ENCODE data around the gene FHOD3. TPM values are rescaled to one million over a fixed set of nuclear protein-coding genes. Genes with fewer than 3 reads are reported as not detected.
"Not testable (repeated sequence)": the region's sequence is repeated elsewhere in the genome, so short reads cannot be mapped to it uniquely, and the experiment has no call there.

The FHOD3 gene
- total RNA-seq, 1 donor, result not detected

DNA sequence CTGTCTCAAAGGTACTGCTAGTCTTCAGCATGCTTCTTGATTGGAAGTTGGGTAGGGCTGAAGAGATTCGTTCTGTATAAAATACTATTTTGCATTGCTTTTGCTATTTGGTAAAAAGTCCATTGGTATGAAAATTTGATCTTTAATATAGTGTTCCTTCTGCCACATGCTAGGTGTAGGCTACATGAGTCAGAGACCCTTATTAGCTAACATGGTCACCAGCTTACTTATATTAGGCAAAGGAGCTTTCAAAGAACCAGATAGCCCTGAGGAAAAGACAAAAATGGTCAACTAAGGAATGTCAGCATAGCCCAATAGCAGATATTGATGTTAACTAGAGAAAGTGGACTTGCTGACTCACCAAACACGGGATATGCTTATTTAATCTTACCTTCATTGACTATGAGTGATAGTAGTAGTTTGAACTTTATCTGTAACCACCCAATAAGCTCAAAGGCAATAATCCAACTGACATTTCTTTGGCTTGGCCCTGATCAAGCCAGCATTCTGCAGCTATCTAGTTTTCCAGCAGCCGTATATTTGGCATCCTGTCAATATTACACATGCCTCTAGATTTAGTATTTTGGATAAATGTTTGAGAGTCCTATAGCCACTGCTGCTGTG is 421.3 kb downstream of the FHOD3 start:
- DNase-seq (ENCODE audit: low read depth in 2 of 3, low spot score in 2 of 3), result no peak

DNA sequence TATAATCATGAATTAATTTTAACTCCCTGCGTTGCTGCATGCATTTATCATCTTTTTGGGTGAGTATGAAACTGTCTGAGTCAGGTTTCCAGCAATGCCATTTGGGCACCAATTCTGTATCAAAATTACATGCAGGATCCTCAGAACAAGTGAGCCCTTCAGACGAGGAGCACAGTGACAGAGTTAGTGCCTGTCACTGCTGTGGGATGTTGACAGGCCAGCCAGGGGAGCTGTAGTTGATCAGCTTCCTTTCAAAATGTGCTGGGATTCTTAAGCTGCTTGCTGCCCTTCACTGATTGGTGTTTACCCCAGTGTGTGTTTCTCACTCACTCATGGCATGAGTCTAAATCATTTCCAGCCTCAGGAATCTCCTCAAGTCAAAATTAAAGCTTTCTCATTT is 422.1 kb downstream of the FHOD3 start:
- no peak for DNase-seq (ENCODE audit: low read depth in 2 of 3, low spot score in 2 of 3)

DNA sequence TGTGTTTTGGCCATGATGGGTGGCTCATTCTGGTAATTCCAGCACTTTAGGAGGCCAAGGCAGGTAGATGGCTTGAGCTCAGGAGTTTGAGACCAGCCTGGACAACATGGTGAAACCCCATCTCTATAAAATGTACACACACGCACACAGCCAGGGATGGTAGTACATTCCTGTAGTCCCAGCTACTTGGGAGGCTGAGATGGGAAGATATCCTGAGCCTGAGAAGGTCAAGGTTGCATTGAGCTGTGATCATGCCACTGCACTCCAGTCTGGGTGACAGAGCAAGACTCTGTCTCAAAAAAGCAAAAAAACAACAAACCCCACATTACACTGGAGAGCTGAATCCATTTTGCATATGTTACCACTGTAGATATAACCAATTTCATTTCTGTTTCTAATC is 423.8 kb downstream of the FHOD3 start:
- not testable (repeated sequence) for DNase-seq (ENCODE audit: low read depth in 2 of 3, low spot score in 2 of 3)

DNA sequence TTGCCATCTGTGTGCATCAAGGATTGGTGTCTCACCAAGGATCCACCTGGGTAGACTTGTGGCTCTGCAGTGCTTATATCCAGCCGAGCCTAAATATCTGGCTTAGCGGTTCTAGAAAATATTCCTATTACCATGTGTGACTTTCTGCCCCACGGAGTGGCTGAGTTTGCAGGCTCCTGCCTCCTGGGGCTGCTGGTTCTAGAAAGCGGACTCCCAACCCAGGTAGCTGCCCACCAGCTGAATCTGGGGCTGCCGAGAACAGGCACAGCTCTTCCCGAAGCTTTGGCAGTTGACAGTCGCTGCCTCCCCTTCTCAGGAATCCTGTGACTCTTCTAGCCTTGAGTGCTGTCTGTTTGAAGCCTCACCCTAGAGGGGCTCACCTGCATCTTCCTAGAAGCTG is 426.7 kb downstream of the FHOD3 start:
- no peak for DNase-seq (ENCODE audit: low read depth in 2 of 3, low spot score in 2 of 3)

DNA sequence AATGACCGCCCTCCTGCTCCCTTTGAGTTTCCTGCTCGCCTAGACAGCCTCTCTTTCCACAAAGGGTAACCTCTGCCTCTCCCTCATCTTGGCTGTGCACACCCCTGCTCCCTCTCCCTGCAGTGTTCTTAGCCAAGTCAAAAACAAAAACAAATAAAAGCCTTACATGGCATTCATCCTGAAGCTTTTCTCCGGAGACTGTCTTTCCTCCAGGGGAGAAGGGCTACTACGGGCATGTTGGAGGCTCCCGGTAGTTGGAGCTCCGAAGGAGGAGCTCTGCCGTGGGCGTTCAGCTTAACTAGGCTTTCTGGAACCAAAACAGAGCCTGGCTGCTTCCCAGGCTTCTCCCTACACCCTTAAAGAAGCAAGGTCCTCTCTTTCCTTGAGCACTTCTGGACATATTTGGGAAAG is 427.1 kb downstream of the FHOD3 start:
- no peak for DNase-seq (ENCODE audit: low read depth in 2 of 3, low spot score in 2 of 3)

DNA sequence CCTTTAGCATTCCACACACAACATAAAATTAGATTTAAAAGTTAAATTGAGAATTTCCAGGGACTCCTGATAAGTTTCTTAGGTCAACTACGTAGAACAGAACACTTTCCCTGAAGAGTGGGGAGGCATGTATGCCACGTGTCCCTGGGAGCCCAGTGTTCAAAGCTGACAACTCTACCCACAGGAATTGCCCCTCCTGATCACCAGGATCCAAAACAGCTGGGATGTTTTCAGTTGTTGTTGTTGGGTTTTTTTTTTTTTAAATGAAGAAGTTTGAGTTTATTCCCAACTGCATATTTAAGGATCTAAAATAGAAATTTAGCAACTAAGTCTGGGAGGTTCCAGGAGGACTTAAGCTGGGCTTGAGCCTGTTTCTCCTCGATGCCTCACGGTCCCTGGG is 430.8 kb downstream of the FHOD3 start:
- no peak for DNase-seq (ENCODE audit: low read depth in 2 of 3, low spot score in 2 of 3)

DNA sequence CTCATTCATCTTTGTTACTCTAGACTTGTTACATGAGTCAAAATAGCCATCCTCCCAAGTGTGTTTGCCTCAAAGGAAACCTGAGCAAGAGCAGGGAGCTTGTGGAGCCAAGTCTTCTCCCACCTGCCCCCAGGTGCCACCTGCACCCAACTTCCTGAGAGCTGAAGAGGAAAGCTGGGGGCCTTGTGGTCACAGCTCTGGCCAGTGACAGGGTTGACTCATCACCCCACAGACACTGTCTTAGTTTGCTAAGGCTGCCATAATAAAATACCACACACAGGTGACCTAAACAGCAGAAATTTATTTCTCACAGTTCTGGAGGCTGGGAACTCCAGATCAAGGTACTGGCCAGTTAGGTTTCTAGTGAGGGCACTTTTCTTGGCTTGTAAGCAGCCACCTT is 431.7 kb downstream of the FHOD3 start:
- DNase-seq (ENCODE audit: low read depth in 2 of 3, low spot score in 2 of 3), result no peak

DNA sequence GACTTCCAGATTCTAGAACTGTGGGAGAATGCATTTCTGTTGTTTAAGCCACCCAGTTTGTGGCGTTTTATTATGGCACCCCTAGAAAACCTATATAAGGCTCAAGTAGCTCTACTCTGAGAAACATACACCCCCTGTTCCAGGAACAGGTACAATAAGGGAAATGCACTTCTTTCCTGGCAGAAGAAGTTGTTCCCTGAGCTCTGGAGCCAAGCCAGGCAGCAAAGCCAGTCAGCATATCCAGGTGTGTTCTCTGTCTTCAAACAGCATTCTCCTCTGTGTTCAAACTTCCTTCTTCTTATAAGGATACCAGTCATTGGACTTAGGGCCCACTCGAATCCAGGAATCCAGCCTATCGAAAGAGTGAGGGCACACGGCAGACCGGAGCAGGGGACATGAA is 434.8 kb downstream of the FHOD3 start:
- DNase-seq (ENCODE audit: low read depth in 2 of 3, low spot score in 2 of 3), result no peak

DNA sequence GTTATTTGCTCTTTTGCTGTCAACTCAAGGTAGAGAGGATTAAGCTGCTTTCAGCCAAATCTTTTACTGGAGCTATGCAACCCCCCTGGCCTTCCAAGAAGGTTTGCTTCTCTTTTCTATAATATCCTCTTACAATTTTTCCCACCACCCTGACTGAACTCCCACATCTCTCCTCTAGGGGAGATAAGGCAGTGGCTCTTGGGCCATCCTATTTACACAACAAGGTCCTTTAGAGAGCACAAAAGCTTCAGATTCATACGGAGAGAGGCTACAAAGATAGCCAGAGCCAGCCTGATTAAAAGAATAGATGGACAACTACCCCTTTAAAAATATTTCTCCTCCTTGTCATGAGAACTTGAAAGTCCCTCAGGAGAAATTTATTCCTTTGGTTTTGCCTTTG is 435.6 kb downstream of the FHOD3 start:
- DNase-seq (ENCODE audit: low read depth in 2 of 3, low spot score in 2 of 3), result no peak

DNA sequence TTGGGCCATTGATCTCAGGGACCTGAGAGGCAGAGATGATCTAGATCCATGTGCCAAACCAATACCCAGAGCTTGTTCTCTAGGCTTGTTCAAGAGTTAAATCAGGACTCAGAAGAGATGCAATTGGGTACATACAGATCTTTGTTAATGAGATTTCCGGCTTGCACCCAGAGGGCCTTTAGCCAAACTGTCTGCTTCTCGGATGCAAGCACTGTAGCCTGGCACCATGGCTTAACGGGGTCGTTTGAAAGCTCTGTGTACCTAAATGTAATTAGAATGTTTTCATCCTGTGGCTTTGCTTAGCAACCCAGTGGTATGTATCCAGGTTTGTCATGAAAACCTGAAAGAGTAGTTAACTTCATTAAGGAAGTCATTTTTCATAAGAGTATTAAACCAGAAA is 437.1 kb downstream of the FHOD3 start:
- no peak for DNase-seq (ENCODE audit: low read depth in 2 of 3, low spot score in 2 of 3)

DNA sequence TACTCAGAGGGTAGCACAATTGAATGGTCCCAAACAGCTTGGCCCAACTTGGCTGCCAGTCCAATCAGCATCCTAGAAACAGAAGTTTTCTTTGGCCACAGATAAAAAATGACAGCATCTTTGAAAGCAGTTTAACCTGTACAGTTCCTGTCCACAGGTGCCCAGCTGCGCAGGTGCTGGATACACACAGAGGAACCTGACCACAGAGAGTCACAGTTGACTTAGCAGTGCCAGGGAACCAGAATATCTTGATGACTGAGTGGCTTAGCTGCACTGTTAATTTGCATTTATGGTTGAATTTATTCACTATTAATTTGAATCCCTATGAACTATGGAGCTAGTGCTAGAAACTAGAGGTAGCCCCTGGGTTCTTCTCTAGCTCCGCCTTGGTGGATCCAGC is 437.6 kb downstream of the FHOD3 start:
- no peak for DNase-seq (ENCODE audit: low read depth in 2 of 3, low spot score in 2 of 3)

DNA sequence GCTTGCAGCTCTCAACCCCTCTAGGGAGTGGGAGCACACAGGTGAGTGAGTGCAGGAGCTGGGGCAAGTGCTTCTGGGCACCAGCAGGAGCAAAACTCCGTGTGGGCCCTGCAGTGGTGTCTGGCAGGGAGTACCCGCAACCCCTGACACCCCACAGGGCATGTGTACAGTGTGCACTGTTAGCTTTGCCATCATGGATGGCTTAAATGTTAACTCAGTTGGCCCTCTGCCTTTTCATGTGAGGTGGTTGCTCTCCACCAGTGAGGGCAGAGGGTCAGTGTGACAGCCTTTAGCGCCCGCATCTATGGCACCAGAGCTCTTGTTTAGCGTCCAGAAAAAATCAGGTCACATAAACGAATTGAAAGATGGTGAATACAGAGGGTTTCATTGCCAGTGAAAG is 438.6 kb downstream of the FHOD3 start:
- no peak for DNase-seq (ENCODE audit: low read depth in 2 of 3, low spot score in 2 of 3)

DNA sequence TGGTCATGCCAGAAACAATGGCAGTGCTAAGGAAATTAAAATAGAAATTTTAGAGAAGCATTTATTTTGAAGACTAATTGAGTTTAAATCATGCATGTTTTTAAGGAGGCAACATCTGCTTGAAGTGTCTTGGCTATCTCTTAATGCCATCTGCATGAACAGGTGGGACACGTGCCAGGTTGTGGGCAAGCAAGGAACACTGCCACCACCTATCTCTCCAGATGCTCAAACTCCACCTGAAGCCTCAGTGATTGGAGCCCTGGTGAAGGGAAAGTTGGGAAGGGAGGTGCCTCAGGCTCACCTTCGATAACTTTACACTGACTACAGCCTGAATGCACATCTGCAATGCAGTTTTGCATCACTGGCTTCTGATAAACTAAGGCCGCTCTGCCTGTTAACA is 439.8 kb downstream of the FHOD3 start:
- DNase-seq (ENCODE audit: low read depth in 2 of 3, low spot score in 2 of 3), result no peak

DNA sequence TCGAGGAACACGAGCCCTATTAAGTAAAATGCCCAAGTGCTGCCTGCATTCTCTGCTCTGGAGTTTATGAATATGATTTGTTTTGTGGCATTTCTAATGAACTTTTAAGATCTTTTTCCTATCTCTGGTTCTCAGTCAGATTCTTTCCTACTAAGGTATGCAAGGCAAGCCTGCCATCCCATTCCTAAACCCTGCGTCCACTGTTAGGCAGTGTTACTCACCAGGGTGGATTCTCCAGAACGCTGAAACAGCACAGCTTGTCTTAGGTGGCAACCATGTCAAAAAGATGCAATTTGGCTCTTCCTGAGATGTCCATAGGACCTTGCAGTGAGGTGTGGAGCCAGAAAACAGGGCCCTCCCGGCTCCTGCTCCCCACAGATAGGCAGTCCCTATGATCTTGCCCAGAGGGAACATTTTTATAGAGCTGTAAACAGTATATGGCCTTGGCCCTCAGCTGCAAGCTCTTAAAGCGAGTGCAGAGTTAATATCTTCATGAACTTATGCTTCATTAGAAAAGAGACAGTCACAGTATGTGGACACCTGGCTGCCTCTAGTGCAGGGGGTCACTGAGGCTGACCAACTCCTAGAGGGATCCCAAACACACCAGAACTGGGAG is 446.9 kb downstream of the FHOD3 start:
- DNase-seq (ENCODE audit: low read depth in 2 of 3, low spot score in 2 of 3), result no peak

DNA sequence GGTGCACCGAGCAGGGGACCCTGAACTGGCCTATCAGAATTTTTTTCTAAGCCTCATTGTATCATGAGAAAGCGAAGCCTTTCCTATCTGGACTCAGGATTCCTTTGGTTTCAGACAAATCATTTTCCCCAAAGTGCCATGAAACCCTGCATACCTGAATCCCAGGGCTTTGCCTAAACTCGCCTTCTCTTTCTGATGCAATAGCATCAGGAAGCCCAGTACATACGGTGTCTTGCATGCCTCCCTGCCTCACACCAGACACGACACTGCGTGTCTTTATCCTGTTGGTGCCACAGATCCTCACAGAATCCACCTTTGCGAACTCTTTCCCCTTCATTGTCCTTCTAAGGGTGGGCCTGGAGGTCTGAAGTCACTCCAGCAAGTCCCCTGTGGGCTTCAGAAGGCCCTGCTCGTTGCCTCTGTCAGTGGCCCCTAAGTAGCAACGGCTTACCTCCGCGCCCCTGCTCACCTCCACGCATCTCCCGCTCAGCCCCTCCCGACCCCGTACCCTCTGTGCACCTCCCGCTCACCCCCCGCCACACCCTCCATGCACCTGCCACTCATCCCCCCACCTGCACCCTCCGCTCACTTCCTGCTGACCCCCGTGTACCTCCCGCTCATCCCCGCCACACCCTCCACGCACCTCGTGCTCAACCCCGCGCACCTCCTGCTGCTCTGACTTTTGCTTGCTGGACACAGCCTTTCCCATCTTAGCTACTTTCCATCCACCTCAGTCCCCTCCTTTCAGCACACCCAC is 447.9 kb downstream of the FHOD3 start:
- DNase-seq (ENCODE audit: low read depth in 2 of 3, low spot score in 2 of 3), result no peak

DNA sequence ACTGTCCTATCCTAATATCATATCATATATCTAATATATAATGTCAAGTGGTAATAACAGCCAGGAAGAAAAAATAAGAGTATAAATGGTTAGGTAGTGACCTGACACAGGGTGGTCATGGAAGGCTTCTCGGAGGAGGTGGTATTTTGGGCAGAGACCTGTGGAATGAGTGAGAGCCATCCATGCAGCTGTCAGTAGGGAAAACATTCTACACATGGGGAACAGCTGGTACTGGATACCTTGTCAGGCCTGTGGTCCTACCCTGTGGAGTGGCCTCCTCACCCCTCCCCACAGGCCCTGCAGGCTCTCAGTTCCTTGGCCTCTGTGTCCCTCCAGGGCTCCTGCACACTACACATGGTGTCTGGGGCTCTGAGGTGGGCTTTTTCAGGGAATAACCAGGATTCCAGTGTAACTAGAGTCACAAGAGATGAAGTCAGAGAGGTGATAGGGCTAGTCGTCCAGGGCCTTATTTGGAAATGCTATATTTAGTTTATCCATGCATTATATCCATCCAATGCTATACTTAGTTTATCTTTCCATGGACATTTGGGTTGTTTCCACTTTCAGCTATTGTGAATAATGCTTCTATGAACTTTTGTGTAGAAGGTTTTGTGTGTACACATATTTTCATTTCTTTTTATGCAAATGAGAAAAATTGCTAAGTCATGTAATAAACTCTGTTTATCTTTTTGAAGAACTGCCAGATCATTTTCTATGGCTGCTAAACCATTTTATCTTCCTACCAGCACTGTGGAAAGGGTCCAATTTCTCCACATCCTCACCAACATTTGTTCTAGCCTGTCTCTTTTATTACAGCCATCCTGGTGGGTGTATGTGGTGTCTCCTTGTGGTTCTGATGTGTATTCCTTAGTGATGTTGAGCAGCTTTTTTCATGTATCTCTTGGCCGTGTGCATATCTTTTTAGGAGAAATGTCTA is 455.7 kb downstream of the FHOD3 start:
- peak in 2 of 3 donors; percentile 7 to 36 for DNase-seq (ENCODE audit: low read depth in 2 of 3, low spot score in 2 of 3)

DNA sequence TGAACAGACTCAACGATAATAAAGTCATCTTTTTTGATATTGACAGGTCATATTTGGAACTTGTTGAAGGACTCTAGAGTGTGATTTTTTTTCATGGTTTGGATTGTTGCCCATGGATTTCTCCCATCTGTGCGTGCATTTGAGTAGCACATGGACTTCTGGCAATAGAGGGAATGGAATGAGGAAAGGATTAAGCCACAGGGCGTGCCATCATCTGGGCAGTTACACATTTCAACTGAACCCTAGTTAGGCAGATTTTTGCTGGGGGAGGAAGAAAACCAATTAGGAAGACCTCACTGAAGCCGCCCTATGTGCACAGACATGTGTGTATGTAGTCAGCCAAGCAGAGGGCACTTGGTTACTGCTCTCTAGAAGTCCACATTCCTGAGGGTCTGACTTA is 458.7 kb downstream of the FHOD3 start:
- no peak for DNase-seq (ENCODE audit: low read depth in 2 of 3, low spot score in 2 of 3)

DNA sequence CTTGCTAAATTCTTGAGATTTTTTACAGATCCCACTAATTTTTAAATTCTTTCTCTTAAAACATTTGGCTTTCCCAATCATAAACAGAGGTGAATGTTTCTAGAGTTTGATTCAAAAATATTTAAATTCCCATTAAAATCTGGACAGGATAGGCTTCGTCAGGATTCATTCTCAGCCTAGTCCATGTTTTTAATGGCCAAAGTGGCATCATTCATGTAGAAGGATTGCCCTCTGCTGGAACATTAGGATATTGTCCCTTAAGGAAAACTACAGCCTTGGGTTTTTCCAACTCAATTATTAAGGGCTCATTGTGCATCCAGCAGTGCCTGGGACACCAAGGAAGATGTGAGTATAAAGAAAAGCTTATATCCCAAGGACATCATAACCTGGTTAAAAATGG is 459.6 kb downstream of the FHOD3 start:
- DNase-seq (ENCODE audit: low read depth in 2 of 3, low spot score in 2 of 3), result peak in 2 of 3 donors; percentile 9 to 34

DNA sequence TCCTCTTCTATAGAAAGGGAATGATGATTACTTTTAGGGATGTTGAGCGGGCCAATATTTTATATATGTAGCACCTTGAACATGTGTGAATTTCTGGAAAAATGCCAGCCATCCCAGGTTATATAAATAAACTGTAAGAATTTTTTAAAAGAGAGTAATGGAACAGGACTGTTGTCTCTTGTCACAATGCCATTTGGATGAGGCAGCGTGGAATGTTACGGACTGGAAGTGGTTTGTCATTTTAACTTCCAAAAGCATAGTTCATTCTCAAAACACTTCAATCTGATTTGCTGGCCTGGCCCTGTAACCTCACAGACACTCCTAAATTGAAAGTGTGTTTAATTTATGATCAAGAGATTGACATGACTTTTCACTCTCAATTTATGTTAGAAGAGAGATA is 460.5 kb downstream of the FHOD3 start:
- DNase-seq (ENCODE audit: low read depth in 2 of 3, low spot score in 2 of 3), result no peak

DNA sequence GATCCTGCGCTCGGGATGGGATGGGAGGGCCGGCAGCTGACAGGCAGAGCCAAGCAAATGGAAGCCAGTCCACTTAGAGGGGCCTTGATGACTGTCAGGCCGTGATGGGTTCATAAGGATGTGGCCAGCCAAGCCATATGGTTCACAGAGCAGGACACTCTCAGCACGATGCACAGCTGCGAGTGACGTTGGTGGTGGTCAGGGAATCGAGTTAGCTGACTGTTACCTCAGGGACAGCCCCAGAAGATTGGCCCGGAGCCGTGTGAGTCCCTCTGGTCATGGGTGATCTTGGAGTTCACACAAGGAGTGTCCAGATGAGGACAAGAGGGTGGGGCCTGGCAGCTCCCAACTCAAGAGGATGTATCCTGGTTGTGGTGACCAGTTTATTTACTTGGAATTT is 461.1 kb downstream of the FHOD3 start:
- DNase-seq (ENCODE audit: low read depth in 2 of 3, low spot score in 2 of 3), result no peak

DNA sequence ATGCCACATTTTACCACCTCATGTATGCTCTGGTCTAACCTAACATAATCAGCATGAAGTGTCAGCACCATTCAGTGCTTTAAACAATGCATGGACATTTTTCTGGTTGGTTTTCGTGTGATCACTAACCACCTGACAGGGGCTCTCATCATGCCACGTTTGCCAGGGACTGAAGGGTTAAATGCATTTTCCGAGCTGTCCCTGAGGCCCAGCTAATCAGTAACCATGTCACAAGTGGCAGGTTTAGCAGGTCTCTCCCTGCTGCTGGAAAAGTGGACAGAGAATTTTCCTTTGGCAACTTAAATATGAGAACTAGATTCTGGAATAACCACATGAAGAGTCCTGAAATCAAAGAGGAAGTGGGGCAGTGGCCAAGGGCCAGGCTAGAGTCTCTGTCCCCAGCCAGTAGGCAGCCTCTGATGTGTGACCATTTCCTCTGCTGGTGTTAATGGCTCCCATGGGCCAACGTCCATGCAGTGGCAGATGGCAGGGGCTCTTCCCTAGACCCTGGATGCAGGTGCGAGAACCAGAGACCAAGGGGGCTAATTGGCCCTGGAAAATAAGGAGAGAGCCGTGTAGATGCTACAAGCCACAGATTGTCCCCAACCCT is 461.8 kb downstream of the FHOD3 start:
- DNase-seq (ENCODE audit: low read depth in 2 of 3, low spot score in 2 of 3), result no peak

Measured in hematopoietic multipotent progenitor cell (in vitro differentiated cells).